Measurements from ENCODE around the gene NEK9. TPM values are rescaled to one million over a fixed set of nuclear protein-coding genes. Genes with fewer than 3 reads are reported as not detected.

NEK9 gene
- 39.3 TPM for polyA plus RNA-seq (2013, experiment 1 of 2)
- polyA plus RNA-seq (2013, experiment 2 of 2), result 39.5 TPM

GRCh38 chr14:75126679-75127473, at the start of gene NEK9:
TSS of gene NEK9 (minus strand) at chr14:75127048. CDS start at chr14:75126921, 127 bp downstream.
- H4K8ac ChIP-seq (ENCODE audit: low read depth, low read length), result peak within 1 kb of the TSS; percentile 3
- no peak within 1 kb of the TSS for H2AK5ac ChIP-seq (ENCODE audit: low read depth, low read length)
- peaks cover 1 to 16% of the 10 kb centered on the region in 2 donors for H3K36me3 ChIP-seq (replicated peaks in 1 of 2; ENCODE audit: control insufficient read depth in 2 of 2, insufficient read depth in 2 of 2, low read length in 2 of 2)
- no peak within 1 kb of the TSS for H4K91ac ChIP-seq (ENCODE audit: low read depth, low read length, poor library complexity)
- H2BK120ac ChIP-seq (ENCODE audit: low read depth, low read length), result no peak within 1 kb of the TSS
- peaks cover 2% of the 10 kb centered on the region for H3K79me1 ChIP-seq (ENCODE audit: low read depth, low read length)
- no peak within 1 kb of the TSS for H3K14ac ChIP-seq (ENCODE audit: low read length)
- no peaks in the 10 kb centered on the region for H3K9me3 ChIP-seq (replicated peaks in 1 of 2; ENCODE audit: control insufficient read depth in 2 of 2, insufficient read depth in 1 of 2, low read depth in 1 of 2, low read length in 2 of 2)
- peak within 1 kb of the TSS; percentile 98 for H3K9ac ChIP-seq (ENCODE audit: low read depth, low read length, poor library complexity)
- H2BK5ac ChIP-seq (ENCODE audit: low read length), result peak within 1 kb of the TSS; percentile 14
- H3K18ac ChIP-seq (ENCODE audit: low read length), result peak within 1 kb of the TSS; percentile 94
- H2AFZ ChIP-seq (ENCODE audit: low read length), result peak within 1 kb of the TSS; percentile 97
- H3K4me2 ChIP-seq (ENCODE audit: insufficient read depth, low read length, poor library complexity, severe bottlenecking), result peak within 1 kb of the TSS; percentile 61
- H2BK12ac ChIP-seq (ENCODE audit: low read length), result no peak within 1 kb of the TSS
- peaks cover 0 to 10% of the 10 kb centered on the region in 2 donors for H3K4me1 ChIP-seq (ENCODE audit: control insufficient read depth in 2 of 2, insufficient read depth in 1 of 2, low read depth in 1 of 2, low read length in 2 of 2)
- peak within 1 kb of the TSS; percentile 55 for H3K27ac ChIP-seq (replicated peaks; ENCODE audit: low read length)
- no peak within 1 kb of the TSS for H2BK15ac ChIP-seq (ENCODE audit: low read length)
- H3K4ac ChIP-seq (ENCODE audit: low read length), result no peak within 1 kb of the TSS
- H3K27me3 ChIP-seq (ENCODE audit: control insufficient read depth in 3 of 3, insufficient read depth in 3 of 3, low read depth in 1 of 3, low read length in 3 of 3), result no peaks in the 10 kb centered on the region
- peak within 1 kb of the TSS; percentile 90 to 96 for H3K4me3 ChIP-seq (ENCODE audit: low read length in 2 of 2)
- H3K23ac ChIP-seq (ENCODE audit: low read depth, low read length, poor library complexity), result peak within 1 kb of the TSS; percentile 94
- WGBS, 2 donors (ENCODE audit: extremely low coverage in 2 of 2, insufficient read length in 2 of 2, insufficient replicate concordance in 1 of 2), result no CpG with 5 or more reads among the region's 76 CpGs
- DNase-seq (ENCODE audit: low spot score), result peak; percentile 55

- Histone ChIP-seq H3K36me3 (replicated peaks in 1 of 2; ENCODE audit: control insufficient read depth in 2 of 2, insufficient read depth in 2 of 2, low read length in 2 of 2) (peaks cover 0 to 5% of the 10 kb centered on the region in 2 donors), H3K4me1 (ENCODE audit: control insufficient read depth in 2 of 2, insufficient read depth in 1 of 2, low read depth in 1 of 2, low read length in 2 of 2) (peaks cover 0 to 5% of the 10 kb centered on the region in 2 donors), H2BK120ac (ENCODE audit: low read depth, low read length) (no peak within 1 kb of the TSS), H3K23ac (ENCODE audit: low read depth, low read length, poor library complexity) (peak within 1 kb of the TSS; percentile 69), H2AFZ (ENCODE audit: low read length) (peak within 1 kb of the TSS; percentile 87), H3K9ac (ENCODE audit: low read depth, low read length, poor library complexity) (peak within 1 kb of the TSS; percentile 97), H3K27ac (replicated peaks; ENCODE audit: low read length) (peak within 1 kb of the TSS; percentile 83), H3K14ac (ENCODE audit: low read length) (peak within 1 kb of the TSS; percentile 72), H3K9me3 (replicated peaks in 1 of 2; ENCODE audit: control insufficient read depth in 2 of 2, insufficient read depth in 1 of 2, low read depth in 1 of 2, low read length in 2 of 2) (no peaks in the 10 kb centered on the region), H3K27me3 (ENCODE audit: control insufficient read depth in 3 of 3, insufficient read depth in 3 of 3, low read depth in 1 of 3, low read length in 3 of 3) (peaks cover 0 to 19% (median 0%) of the 10 kb centered on the region in 3 experiments), H3K4me2 (ENCODE audit: insufficient read depth, low read length, poor library complexity, severe bottlenecking) (peak within 1 kb of the TSS; percentile 80), H3K18ac (ENCODE audit: low read length) (peak within 1 kb of the TSS; percentile 96), H3K4ac (ENCODE audit: low read length) (peak within 1 kb of the TSS; percentile 79), H4K8ac (ENCODE audit: low read depth, low read length) (peak within 1 kb of the TSS; percentile 87), H4K91ac (ENCODE audit: low read depth, low read length, poor library complexity) (no peak within 1 kb of the TSS), H2AK5ac (ENCODE audit: low read depth, low read length) (peak within 1 kb of the TSS; percentile 58), H3K4me3 (ENCODE audit: low read length in 2 of 2) (peak within 1 kb of the TSS; percentile 77 to 89), H2BK12ac (ENCODE audit: low read length) (no peak within 1 kb of the TSS), H2BK15ac (ENCODE audit: low read length) (peak within 1 kb of the TSS; percentile 87), H3K79me1 (ENCODE audit: low read depth, low read length) (peaks cover 3% of the 10 kb centered on the region), H2BK5ac (ENCODE audit: low read length) (no peak within 1 kb of the TSS)
- WGBS, 2 donors (ENCODE audit: extremely low coverage in 2 of 2, insufficient read length in 2 of 2, insufficient replicate concordance in 1 of 2), result no CpG with 5 or more reads among the region's 49 CpGs
- DNase-seq (ENCODE audit: low spot score), result peak; percentile 91
Measured at GRCh38 chr14:75176142-75176820, 49.4 kb upstream of the NEK9 start, which contains the start of gene TMED10. TSS of gene TMED10 (minus strand) at chr14:75176612. CDS start at chr14:75176579, 33 bp downstream.

GRCh38 chr14:75175677-75176141, 48.9 kb upstream of the NEK9 start:
- no peak for DNase-seq (ENCODE audit: low spot score)
- Histone ChIP-seq H3K18ac (ENCODE audit: low read length) (no peak overlapping the region), H3K9me3 (replicated peaks in 1 of 2; ENCODE audit: control insufficient read depth in 2 of 2, insufficient read depth in 1 of 2, low read depth in 1 of 2, low read length in 2 of 2) (no peaks in the 10 kb centered on the region), H3K14ac (ENCODE audit: low read length) (no peak overlapping the region), H3K23ac (ENCODE audit: low read depth, low read length, poor library complexity) (no peak overlapping the region), H2AK5ac (ENCODE audit: low read depth, low read length) (no peak overlapping the region), H3K27me3 (ENCODE audit: control insufficient read depth in 3 of 3, insufficient read depth in 3 of 3, low read depth in 1 of 3, low read length in 3 of 3) (peaks cover 0 to 18% (median 0%) of the 10 kb centered on the region in 3 experiments), H3K36me3 (replicated peaks in 1 of 2; ENCODE audit: control insufficient read depth in 2 of 2, insufficient read depth in 2 of 2, low read length in 2 of 2) (peaks cover 0 to 5% of the 10 kb centered on the region in 2 donors), H3K4ac (ENCODE audit: low read length) (no peak overlapping the region), H3K9ac (ENCODE audit: low read depth, low read length, poor library complexity) (peak overlapping the region; percentile 97), H2AFZ (ENCODE audit: low read length) (peak overlapping the region; percentile 87), H2BK15ac (ENCODE audit: low read length) (peak overlapping the region; percentile 87), H3K4me1 (ENCODE audit: control insufficient read depth in 2 of 2, insufficient read depth in 1 of 2, low read depth in 1 of 2, low read length in 2 of 2) (peaks cover 0 to 1% of the 10 kb centered on the region in 2 donors), H2BK5ac (ENCODE audit: low read length) (no peak overlapping the region), H2BK120ac (ENCODE audit: low read depth, low read length) (no peak overlapping the region), H3K4me3 (ENCODE audit: low read length in 2 of 2) (peak overlapping the region; percentile 77 to 89), H4K91ac (ENCODE audit: low read depth, low read length, poor library complexity) (no peak overlapping the region), H3K27ac (replicated peaks; ENCODE audit: low read length) (peak overlapping the region; percentile 83), H4K8ac (ENCODE audit: low read depth, low read length) (no peak overlapping the region), H3K4me2 (ENCODE audit: insufficient read depth, low read length, poor library complexity, severe bottlenecking) (peak overlapping the region; percentile 80), H3K79me1 (ENCODE audit: low read depth, low read length) (peaks cover 3% of the 10 kb centered on the region), H2BK12ac (ENCODE audit: low read length) (no peak overlapping the region)
- WGBS, 2 donors (ENCODE audit: extremely low coverage in 2 of 2, insufficient read length in 2 of 2, insufficient replicate concordance in 1 of 2), result no CpG with 5 or more reads among the region's 10 CpGs

Measured in neuronal stem cell (in vitro differentiated cells).